ENCODE measurements around the gene TEX101.
"Not testable (repeated sequence)": the region's sequence is repeated elsewhere in the genome, so short reads cannot be mapped to it uniquely, and the experiment has no call there.

TEX101 gene, protein sequence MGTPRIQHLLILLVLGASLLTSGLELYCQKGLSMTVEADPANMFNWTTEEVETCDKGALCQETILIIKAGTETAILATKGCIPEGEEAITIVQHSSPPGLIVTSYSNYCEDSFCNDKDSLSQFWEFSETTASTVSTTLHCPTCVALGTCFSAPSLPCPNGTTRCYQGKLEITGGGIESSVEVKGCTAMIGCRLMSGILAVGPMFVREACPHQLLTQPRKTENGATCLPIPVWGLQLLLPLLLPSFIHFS

GRCh38 chr19:43414554-43414953 lies at the start of gene TEX101:
Gene TEX101, plus strand, starts transcription at chr19:43414890. Its CDS starts 1,030 bp downstream, at chr19:43415920.
- DNase-seq (ENCODE audit: low spot score) = no peak

- not testable (repeated sequence) for DNase-seq (ENCODE audit: low spot score)
These were observed 49.0 kb upstream of the TEX101 start for GRCh38 chr19:43365677-43366076.

GRCh38 chr19:43367822-43368221 lies 46.9 kb upstream of the TEX101 start:
- DNase-seq (ENCODE audit: low spot score) = no peak

DNA sequence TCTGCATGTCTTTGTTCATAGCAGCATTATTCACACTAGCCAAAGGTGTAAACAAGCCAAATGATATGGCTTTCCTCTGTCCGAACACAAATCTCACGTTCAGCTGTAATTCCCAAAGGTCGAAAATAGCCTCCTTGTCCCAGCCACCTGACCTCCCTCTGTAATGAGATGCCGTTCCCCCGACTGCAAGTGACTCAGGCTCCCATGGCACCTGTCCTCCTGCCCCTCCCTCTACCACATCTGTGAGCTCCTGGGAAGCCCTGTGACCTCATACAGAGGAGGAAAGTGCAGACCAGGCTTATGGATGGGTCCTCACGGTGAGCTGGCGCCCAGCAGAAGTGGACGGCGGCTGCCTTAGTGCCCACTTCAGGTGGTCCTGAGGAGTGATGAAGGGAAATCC lies 45.8 kb upstream of the TEX101 start:
- DNase-seq (ENCODE audit: low spot score) = not testable (repeated sequence)

DNA sequence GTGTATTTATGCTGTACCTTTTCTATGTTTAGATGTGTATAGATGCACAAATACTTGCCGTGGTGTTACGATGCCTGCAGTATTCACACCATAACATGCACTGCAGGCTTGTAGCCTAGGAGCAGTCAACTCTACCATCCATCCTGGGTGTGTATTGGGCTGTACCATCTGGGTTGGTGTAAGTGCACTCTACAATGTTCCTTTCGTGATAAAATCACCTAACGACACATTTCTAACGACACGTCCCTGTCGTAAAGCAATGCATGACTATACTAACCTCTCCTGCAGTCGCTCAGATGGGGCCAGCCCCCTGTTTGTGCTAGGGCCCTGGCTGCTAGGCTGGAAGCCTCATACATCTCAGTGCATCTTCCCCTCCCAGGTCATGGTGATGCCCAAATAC lies 42.8 kb upstream of the TEX101 start:
- DNase-seq (ENCODE audit: low spot score) = no peak

GRCh38 chr19:43372462-43372861 lies 42.2 kb upstream of the TEX101 start:
- no peak for DNase-seq (ENCODE audit: low spot score)

GRCh38 chr19:43377624-43378023 lies 37.1 kb upstream of the TEX101 start:
- DNase-seq (ENCODE audit: low spot score) = not testable (repeated sequence)

GRCh38 chr19:43380008-43380407 lies 34.7 kb upstream of the TEX101 start:
- DNase-seq (ENCODE audit: low spot score) = no peak

DNA sequence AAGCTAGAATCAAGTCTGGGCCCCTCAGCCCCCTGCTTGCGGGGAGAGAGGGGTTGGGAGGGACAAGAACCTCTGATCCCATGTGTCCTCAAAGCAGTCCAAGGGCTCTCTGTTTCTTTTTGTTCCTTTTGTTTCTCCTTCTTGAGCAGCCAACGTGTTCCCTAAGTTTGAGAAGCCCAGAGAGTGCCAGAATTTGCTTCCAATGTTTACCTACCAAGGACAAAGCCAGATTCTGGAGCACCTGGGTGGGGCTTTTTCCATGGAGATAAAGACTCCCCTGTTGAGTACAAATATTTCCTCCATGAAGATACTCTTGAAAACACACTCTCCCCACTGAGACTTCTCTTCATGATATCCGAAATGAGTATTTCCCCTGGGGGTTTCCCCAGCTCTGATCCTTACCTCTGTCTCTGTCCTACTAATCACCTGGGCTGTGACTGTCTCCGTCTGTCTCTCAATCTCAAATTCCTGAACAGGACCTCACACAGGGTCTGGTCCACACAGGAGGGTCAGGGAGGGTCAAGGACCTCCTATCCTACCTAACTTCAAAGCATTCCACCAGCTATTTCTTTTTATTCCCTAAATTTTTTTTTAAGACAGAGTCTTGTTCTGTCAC lies 33.8 kb upstream of the TEX101 start:
- DNase-seq (ENCODE audit: low spot score) = no peak

GRCh38 chr19:43382586-43383216 lies 32.0 kb upstream of the TEX101 start:
- not testable (repeated sequence) for DNase-seq (ENCODE audit: low spot score)

DNA sequence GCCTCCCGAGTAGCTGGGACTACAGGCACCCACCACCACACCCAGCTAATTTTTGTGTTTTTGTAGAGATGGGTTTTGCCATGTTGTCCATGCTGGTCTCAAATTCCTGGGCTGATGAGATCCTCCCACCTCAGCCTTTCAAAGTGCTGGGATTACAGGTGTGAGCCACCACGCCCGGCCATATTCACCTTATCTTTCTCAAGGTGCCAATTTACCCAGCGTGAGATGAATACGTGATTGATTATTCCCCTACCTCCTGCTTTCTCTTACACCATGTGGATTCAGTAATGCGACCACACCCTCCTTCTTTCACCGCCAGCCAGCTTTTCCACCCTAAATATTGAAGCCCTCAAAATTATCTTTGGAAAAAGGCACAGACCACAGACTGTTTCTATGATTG lies 31.4 kb upstream of the TEX101 start:
- DNase-seq (ENCODE audit: low spot score) = not testable (repeated sequence)

- not testable (repeated sequence) for DNase-seq (ENCODE audit: low spot score)
These were observed 30.9 kb upstream of the TEX101 start for GRCh38 chr19:43383759-43384158.

- not testable (repeated sequence) for DNase-seq (ENCODE audit: low spot score)
These were observed 23.7 kb upstream of the TEX101 start for GRCh38 chr19:43390903-43391551.

DNA sequence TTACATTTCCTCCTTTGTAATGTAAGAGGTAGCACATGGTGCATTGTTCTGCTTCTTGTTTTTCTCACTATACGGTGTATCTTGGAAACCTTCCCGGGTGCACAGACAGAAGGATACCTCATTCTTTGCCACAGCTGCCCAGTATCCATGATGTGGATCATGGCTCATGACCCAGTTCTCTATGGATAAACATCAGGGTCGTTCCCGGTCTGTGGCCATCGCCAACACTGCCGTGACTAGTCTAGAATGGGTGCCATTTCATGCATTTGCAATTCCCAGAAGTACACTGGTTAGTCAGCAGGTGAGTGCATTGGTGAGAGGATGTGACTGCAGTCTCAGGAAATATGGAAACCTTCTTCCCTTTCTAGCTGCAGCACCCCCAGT lies 23.1 kb upstream of the TEX101 start:
- not testable (repeated sequence) for DNase-seq (ENCODE audit: low spot score)

- DNase-seq (ENCODE audit: low spot score) = not testable (repeated sequence)
These were observed 21.2 kb upstream of the TEX101 start for GRCh38 chr19:43393501-43393900.

DNA sequence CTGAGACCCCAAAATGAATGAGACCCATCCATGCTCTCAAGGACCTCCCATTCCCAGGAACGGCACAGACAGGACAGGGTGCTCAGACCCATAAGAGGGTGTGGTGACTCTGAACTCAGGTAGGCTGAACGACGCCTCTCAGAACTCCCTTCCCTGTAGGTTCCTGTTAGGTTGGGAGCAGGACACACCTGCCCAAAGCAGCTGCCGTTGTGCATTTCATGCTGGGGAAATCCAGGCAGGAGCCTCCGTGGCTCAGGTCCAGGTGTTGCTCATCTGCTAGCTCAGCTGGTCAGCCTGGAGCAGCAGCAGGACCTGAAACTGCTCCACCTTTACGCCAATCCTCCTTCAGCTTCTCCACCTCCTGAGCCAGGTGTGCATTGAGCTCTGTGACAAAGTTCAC lies 19.1 kb upstream of the TEX101 start:
- no peak for DNase-seq (ENCODE audit: low spot score)

DNA sequence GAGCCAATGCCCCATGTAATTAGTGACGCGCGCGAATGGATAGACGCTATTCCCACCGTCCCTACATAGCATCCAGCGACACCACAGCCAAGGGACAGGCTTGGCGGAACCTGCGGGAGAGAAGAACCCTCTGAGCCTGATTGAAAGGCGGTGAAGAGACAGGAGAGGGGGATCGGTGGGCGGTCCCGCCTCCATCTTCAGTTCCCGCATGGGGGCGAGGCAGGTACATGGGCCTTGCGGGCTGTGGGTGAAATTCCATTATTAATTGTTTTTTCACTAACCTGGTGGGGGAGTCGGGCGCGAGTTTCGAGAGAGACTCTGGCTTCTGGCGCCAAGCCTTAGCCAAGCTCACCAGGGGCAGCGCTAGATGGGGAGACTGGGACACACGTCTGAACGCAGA lies 8.4 kb upstream of the TEX101 start:
- DNase-seq (ENCODE audit: low spot score) = no peak

GRCh38 chr19:43407416-43408005 lies 7.2 kb upstream of the TEX101 start:
- DNase-seq (ENCODE audit: low spot score) = no peak

GRCh38 chr19:43408043-43408442 lies 6.6 kb upstream of the TEX101 start:
- no peak for DNase-seq (ENCODE audit: low spot score)

- no peak for DNase-seq (ENCODE audit: low spot score)
These were observed 5.3 kb upstream of the TEX101 start for GRCh38 chr19:43409415-43409814.

DNA sequence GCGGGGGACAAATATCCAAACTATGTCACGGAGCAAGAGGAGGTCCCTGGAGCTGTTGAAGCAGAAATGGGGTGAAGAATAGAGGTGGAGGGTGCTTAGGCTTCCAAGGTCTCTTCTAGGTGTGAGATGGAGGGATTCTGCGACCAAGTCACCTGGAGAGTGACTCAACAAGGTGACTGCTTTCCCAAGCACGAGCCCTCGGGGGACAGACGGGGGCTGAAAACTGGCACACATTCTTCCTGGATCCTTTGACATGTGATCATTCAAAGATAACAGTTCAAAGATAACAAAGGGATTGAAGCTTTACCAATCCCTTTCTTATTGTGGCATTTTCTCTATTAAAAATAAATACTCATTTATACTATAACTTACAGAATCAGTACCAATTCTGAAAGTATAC lies 2.2 kb upstream of the TEX101 start:
- DNase-seq (ENCODE audit: low spot score) = no peak

DNA sequence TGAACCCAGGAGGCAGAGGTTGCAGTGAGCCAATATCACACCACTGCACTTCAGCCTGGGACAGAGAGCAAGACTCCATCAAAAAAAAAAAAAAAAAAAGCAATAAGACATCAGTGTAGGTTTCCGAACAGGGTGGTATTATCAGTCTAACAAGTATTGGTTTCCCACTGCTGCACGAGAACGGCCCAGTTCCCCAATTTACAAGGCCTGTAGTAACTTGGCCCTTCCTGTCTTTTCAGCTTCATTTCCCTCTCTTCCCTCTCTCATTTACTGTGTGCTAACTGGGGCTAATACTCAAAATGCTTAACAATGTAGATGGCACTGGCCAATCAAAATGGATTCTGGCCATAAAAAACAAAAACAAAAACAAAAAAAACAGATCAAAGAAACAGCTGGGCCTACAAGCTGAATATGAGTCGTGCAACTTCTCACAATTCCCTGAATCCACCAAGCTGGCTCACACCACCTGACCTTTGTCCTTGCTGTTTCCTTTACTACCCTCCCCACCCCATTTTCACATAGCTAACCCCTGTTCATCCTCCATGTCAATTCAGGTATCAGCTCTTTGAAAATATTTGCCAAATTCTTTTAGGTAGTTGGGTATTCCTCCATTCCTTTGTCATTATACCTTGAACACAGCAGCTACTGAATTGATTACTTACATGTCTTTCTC lies 2.4 kb downstream of the TEX101 start:
- DNase-seq (ENCODE audit: low spot score) = no peak
